ENCODE data around the gene SCT.

GRCh38 chr11:662689-663274, 35.8 kb upstream of the SCT start:
- TF ChIP-seq ZNF121 (CRISPR knock-in tag; IDR thresholded peaks at IDR 0.05), result no peak
- no peak for TF ChIP-seq CBFB (CRISPR knock-in tag; IDR thresholded peaks at IDR 0.05; ENCODE audit: low read depth)
- no peak for TF ChIP-seq TCF7 (CRISPR knock-in tag; IDR thresholded peaks at IDR 0.05; ENCODE audit: low read depth)
- no peak for TF ChIP-seq ATF2 (CRISPR knock-in tag; IDR thresholded peaks at IDR 0.05; ENCODE audit: borderline replicate concordance, low read depth)
- TF ChIP-seq, protein P1, sequence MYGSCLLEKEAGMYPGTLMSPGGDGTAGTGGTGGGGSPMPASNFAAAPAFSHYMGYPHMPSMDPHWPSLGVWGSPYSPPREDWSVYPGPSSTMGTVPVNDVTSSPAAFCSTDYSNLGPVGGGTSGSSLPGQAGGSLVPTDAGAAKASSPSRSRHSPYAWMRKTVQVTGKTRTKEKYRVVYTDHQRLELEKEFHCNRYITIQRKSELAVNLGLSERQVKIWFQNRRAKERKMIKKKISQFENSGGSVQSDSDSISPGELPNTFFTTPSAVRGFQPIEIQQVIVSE (CRISPR knock-in tag; IDR thresholded peaks at IDR 0.05; ENCODE audit: borderline replicate concordance), result no peak
- TF ChIP-seq, protein P2, sequence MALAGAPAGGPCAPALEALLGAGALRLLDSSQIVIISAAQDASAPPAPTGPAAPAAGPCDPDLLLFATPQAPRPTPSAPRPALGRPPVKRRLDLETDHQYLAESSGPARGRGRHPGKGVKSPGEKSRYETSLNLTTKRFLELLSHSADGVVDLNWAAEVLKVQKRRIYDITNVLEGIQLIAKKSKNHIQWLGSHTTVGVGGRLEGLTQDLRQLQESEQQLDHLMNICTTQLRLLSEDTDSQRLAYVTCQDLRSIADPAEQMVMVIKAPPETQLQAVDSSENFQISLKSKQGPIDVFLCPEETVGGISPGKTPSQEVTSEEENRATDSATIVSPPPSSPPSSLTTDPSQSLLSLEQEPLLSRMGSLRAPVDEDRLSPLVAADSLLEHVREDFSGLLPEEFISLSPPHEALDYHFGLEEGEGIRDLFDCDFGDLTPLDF (CRISPR knock-in tag; IDR thresholded peaks at IDR 0.05), result no peak
- TF ChIP-seq, protein P3, sequence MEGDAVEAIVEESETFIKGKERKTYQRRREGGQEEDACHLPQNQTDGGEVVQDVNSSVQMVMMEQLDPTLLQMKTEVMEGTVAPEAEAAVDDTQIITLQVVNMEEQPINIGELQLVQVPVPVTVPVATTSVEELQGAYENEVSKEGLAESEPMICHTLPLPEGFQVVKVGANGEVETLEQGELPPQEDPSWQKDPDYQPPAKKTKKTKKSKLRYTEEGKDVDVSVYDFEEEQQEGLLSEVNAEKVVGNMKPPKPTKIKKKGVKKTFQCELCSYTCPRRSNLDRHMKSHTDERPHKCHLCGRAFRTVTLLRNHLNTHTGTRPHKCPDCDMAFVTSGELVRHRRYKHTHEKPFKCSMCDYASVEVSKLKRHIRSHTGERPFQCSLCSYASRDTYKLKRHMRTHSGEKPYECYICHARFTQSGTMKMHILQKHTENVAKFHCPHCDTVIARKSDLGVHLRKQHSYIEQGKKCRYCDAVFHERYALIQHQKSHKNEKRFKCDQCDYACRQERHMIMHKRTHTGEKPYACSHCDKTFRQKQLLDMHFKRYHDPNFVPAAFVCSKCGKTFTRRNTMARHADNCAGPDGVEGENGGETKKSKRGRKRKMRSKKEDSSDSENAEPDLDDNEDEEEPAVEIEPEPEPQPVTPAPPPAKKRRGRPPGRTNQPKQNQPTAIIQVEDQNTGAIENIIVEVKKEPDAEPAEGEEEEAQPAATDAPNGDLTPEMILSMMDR (IDR thresholded peaks at IDR 0.05), result peak; percentile 67
- TF ChIP-seq, protein P4, sequence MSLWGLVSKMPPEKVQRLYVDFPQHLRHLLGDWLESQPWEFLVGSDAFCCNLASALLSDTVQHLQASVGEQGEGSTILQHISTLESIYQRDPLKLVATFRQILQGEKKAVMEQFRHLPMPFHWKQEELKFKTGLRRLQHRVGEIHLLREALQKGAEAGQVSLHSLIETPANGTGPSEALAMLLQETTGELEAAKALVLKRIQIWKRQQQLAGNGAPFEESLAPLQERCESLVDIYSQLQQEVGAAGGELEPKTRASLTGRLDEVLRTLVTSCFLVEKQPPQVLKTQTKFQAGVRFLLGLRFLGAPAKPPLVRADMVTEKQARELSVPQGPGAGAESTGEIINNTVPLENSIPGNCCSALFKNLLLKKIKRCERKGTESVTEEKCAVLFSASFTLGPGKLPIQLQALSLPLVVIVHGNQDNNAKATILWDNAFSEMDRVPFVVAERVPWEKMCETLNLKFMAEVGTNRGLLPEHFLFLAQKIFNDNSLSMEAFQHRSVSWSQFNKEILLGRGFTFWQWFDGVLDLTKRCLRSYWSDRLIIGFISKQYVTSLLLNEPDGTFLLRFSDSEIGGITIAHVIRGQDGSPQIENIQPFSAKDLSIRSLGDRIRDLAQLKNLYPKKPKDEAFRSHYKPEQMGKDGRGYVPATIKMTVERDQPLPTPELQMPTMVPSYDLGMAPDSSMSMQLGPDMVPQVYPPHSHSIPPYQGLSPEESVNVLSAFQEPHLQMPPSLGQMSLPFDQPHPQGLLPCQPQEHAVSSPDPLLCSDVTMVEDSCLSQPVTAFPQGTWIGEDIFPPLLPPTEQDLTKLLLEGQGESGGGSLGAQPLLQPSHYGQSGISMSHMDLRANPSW (CRISPR knock-in tag; conservative IDR thresholded peaks at IDR 0.05; ENCODE audit: low read depth), result no peak
- no peak for TF ChIP-seq ATF1 (CRISPR knock-in tag; IDR thresholded peaks at IDR 0.05)
- TF ChIP-seq ZNF423 (CRISPR knock-in tag; IDR thresholded peaks at IDR 0.05), result no peak
- no peak for TF ChIP-seq TP53 (CRISPR knock-in tag; IDR thresholded peaks at IDR 0.05)
- no peak for TF ChIP-seq SMAD3 (CRISPR knock-in tag; IDR thresholded peaks at IDR 0.05; ENCODE audit: borderline replicate concordance)
- no peak for TF ChIP-seq ETV6 (CRISPR knock-in tag; IDR thresholded peaks at IDR 0.05)
- no peak for TF ChIP-seq JUN (CRISPR knock-in tag; IDR thresholded peaks at IDR 0.05)

Measured in WTC11 (cell line).